ENCODE results near the gene SORCS2.

- no peak for TF ChIP-seq POLR2A (IDR thresholded peaks at IDR 0.05)
- no peak for TF ChIP-seq CTCF (IDR thresholded peaks at IDR 0.05)
These were observed 254.9 kb downstream of the SORCS2 start for GRCh38 chr4:7447236-7447635.

Data from right lobe of liver (tissue), 4 donors.